Mesenchymal stem cell (in vitro differentiated cells and primary cell): ENCODE measurements around the gene MYO1D.

ENCODE experiments used
- DNase-seq: peaks from one replicate; pipeline ENCODE4 v3.0.0-alpha.2; 2013
- H2AFZ ChIP-seq: one replicate; pipeline ENCODE4 v1.6.1; 2013; ENCODE audit warnings: low read depth, mild to moderate bottlenecking, control low read depth, inconsistent platforms, low read length, moderate library complexity
- H2AK5ac ChIP-seq: 2 replicates; pipeline ENCODE4 v1.6.1; 2013; ENCODE audit warnings: low read length, moderate library complexity, mild to moderate bottlenecking, inconsistent platforms; ENCODE audit not compliant: severe bottlenecking
- H2BK120ac ChIP-seq: one replicate; pipeline ENCODE4 v1.6.1; 2013; ENCODE audit warnings: low read depth, mild to moderate bottlenecking, inconsistent platforms, low read length, moderate library complexity
- H2BK12ac ChIP-seq, 2 experiments: one replicate each; pipeline ENCODE4 v1.6.1; 2013; ENCODE audit warnings: inconsistent platforms in 2 of 2, low read length in 2 of 2, mild to moderate bottlenecking in 2 of 2, moderate library complexity in 2 of 2, control low read depth in 1 of 2
- H2BK15ac ChIP-seq: one replicate; pipeline ENCODE4 v1.6.1; 2013; ENCODE audit warnings: mild to moderate bottlenecking, low read depth, inconsistent platforms; ENCODE audit not compliant: poor library complexity, severe bottlenecking
- H2BK5ac ChIP-seq: 2 replicates; pipeline ENCODE4 v1.6.1; 2013; ENCODE audit warnings: low read depth, mild to moderate bottlenecking, low read length, control low read depth, inconsistent platforms; ENCODE audit not compliant: poor library complexity, severe bottlenecking
- H3K14ac ChIP-seq, 2 experiments: one replicate each; pipeline ENCODE4 v1.6.1; 2013; ENCODE audit warnings: inconsistent platforms in 2 of 2, low read length in 2 of 2, control low read depth in 1 of 2, mild to moderate bottlenecking in 1 of 2, moderate library complexity in 1 of 2
- H3K18ac ChIP-seq, 2 experiments: one replicate each; pipeline ENCODE4 v1.6.1; 2013; ENCODE audit warnings: inconsistent platforms in 2 of 2, low read length in 2 of 2, control low read depth in 1 of 2, low read depth in 1 of 2, mild to moderate bottlenecking in 1 of 2
- H3K23ac ChIP-seq, 2 experiments: one replicate each; pipeline ENCODE4 v1.6.1; 2013; ENCODE audit warnings: inconsistent platforms in 2 of 2, low read length in 2 of 2, mild to moderate bottlenecking in 2 of 2, moderate library complexity in 2 of 2, control low read depth in 1 of 2
- H3K27ac ChIP-seq: 2 replicates; pipeline ENCODE4 v1.5.1; 2013; ENCODE audit warnings: mild to moderate bottlenecking, moderate library complexity, low read length, control low read depth, inconsistent platforms; ENCODE audit not compliant: poor library complexity, severe bottlenecking
- H3K27me3 ChIP-seq, 2 experiments: 2 replicates each; pipeline versions ENCODE4 v1.6.1 to v1.7.0; 2013; ENCODE audit warnings: low read length in 2 of 2, mild to moderate bottlenecking in 2 of 2, moderate library complexity in 2 of 2, control low read depth in 1 of 2, inconsistent platforms in 1 of 2; ENCODE audit not compliant: control insufficient read depth in 1 of 2, insufficient read depth in 1 of 2
- H3K36me3 ChIP-seq, 2 experiments: 2 replicates each; pipeline versions ENCODE4 v1.6.1 to v1.7.0; 2013; ENCODE audit warnings: low read length in 2 of 2, control low read depth in 1 of 2, inconsistent platforms in 1 of 2, low read depth in 1 of 2, mild to moderate bottlenecking in 1 of 2; ENCODE audit not compliant: insufficient read depth in 2 of 2, control insufficient read depth in 1 of 2
- H3K4ac ChIP-seq, 2 experiments: one replicate each; pipeline ENCODE4 v1.6.1; 2013; ENCODE audit warnings: inconsistent platforms in 2 of 2, low read length in 2 of 2, mild to moderate bottlenecking in 2 of 2, moderate library complexity in 2 of 2, control low read depth in 1 of 2, low read depth in 1 of 2
- H3K4me1 ChIP-seq: 2 replicates; pipeline ENCODE4 v1.6.1; 2013; ENCODE audit warnings: low read depth, low read length, control low read depth; ENCODE audit not compliant: control insufficient read depth, insufficient read depth
- H3K4me2 ChIP-seq: 2 replicates; pipeline ENCODE4 v1.6.1; 2013; ENCODE audit warnings: low read length, mild to moderate bottlenecking, inconsistent platforms; ENCODE audit not compliant: poor library complexity, severe bottlenecking
- H3K4me3 ChIP-seq, 2 experiments: 2 replicates each; pipeline versions ENCODE4 v1.5.1 to v1.7.0; 2013; ENCODE audit warnings: low read length in 2 of 2, mild to moderate bottlenecking in 2 of 2, control low read depth in 1 of 2, low read depth in 1 of 2; ENCODE audit not compliant: insufficient read depth in 1 of 2
- H3K79me1 ChIP-seq: replicated peaks from 2 replicates; pipeline ENCODE4 v1.6.1; 2013; ENCODE audit warnings: mild to moderate bottlenecking, control low read depth, low read length, inconsistent platforms; ENCODE audit not compliant: poor library complexity, severe bottlenecking
- H3K9ac ChIP-seq: 2 replicates; pipeline ENCODE4 v1.7.0; 2013; ENCODE audit warnings: mild to moderate bottlenecking, low read length, moderate library complexity
- H3K9me3 ChIP-seq: 2 replicates; pipeline ENCODE4 v1.7.0; 2013; ENCODE audit warnings: mild to moderate bottlenecking, low read length; ENCODE audit not compliant: control insufficient read depth
- H4K8ac ChIP-seq: one replicate; pipeline ENCODE4 v1.6.1; 2013; ENCODE audit warnings: inconsistent platforms, mild to moderate bottlenecking, low read length, moderate library complexity
- H4K91ac ChIP-seq: one replicate; pipeline ENCODE4 v1.6.1; 2013; ENCODE audit warnings: mild to moderate bottlenecking, low read length, inconsistent platforms
- WGBS: methylation state at CpG from one replicate; pipeline ENCODE4 v1.1.7; 2013; ENCODE audit warnings: mixed read lengths; 5-methylcytosine and 5-hydroxymethylcytosine counted together

The MYO1D gene

GRCh38 chr17:32774695-32775084 is 102.2 kb downstream of the MYO1D start:
- Histone ChIP-seq H2AFZ (no peak overlapping the region), H3K4me2 (no peak overlapping the region)

DNA sequence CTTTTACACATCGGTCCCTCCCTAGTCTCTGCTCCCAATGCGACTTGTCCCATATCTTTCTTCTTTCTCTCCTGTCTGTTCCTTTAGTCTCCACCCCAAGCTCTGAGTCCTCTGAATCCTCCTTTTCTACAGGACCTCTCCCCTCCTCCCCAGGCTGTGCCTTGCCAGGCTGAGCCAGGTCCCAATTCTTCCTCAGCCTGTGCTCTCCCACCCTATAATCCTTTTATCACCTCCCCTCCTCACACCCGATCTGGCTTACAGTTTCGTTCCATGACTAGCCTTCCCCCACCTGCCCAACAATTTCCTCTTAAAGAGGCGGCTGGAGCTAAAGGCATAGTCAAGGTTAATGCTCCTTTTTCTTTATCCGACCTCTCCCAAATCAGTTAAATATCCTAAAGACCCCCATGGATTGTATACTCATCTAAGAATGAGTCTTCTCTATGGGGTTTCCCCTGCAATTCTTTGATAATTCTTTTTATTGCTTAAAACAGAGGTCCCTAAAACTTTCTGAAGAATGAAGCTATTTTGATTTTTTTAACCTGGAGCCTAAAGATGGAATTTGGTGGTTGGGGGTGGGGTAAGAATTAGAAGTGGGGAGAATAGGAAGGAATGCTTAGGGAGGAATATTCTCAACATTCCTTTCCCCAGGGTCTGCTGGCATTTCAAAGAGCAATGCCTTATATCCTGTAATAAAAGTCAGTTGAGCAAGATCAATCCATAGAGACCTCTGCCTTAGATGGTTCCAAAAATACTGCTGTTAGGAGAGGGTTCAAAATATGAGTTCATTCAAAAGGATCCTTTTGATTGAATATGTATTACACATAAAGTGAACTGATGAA is 102.8 kb downstream of the MYO1D start:
- Histone ChIP-seq H4K8ac (no peak overlapping the region), H3K36me3 (peaks cover 0 to 40% of the 10 kb centered on the region in 2 experiments), H3K23ac (no peak overlapping the region), H4K91ac (no peak overlapping the region), H3K18ac (no peak overlapping the region), H2BK15ac (no peak overlapping the region), H3K27ac (no peak overlapping the region), H2AK5ac (no peak overlapping the region), H3K4me3 (no peak overlapping the region), H2BK5ac (no peak overlapping the region), H3K4ac (no peak overlapping the region), H3K9me3 (no peaks in the 10 kb centered on the region), H3K79me1 (no peaks in the 10 kb centered on the region), H3K4me2 (no peak overlapping the region), H2AFZ (no peak overlapping the region), H3K9ac (no peak overlapping the region), H3K4me1 (peaks cover 2% of the 10 kb centered on the region), H3K27me3 (no peaks in the 10 kb centered on the region), H2BK120ac (no peak overlapping the region), H2BK12ac (no peak overlapping the region), H3K14ac (no peak overlapping the region)
- 66% methylated on average over 6 of the region's 6 CpGs for WGBS
- DNase-seq = no peak

More at GRCh38 chr17:32774695-32775084, 102.2 kb downstream of the MYO1D start:
- no peak overlapping the region for H3K27ac ChIP-seq
- H3K23ac ChIP-seq = no peak overlapping the region
- no peak overlapping the region for H2BK12ac ChIP-seq
- WGBS = 100% methylated on average over 1 of the region's 2 CpGs
- H2BK120ac ChIP-seq = no peak overlapping the region
- DNase-seq = no peak
- no peak overlapping the region for H2BK15ac ChIP-seq
- no peaks in the 10 kb centered on the region for H3K27me3 ChIP-seq
- no peaks in the 10 kb centered on the region for H3K79me1 ChIP-seq
- no peak overlapping the region for H3K4ac ChIP-seq
- no peak overlapping the region for H4K8ac ChIP-seq
- no peaks in the 10 kb centered on the region for H3K9me3 ChIP-seq
- no peak overlapping the region for H3K9ac ChIP-seq
- H2BK5ac ChIP-seq = no peak overlapping the region
- H3K4me3 ChIP-seq = no peak overlapping the region
- H3K14ac ChIP-seq = no peak overlapping the region
- H3K18ac ChIP-seq = no peak overlapping the region
- H4K91ac ChIP-seq = no peak overlapping the region
- H3K36me3 ChIP-seq = peaks cover 0 to 38% of the 10 kb centered on the region in 2 experiments
- peaks cover 2% of the 10 kb centered on the region for H3K4me1 ChIP-seq
- H2AK5ac ChIP-seq = no peak overlapping the region

GRCh38 chr17:32772453-32773025 is 104.4 kb downstream of the MYO1D start:
- Histone ChIP-seq H2BK12ac (no peak overlapping the region), H3K4me2 (no peak overlapping the region), H2BK15ac (no peak overlapping the region), H2AFZ (no peak overlapping the region), H3K9me3 (no peaks in the 10 kb centered on the region), H2BK120ac (no peak overlapping the region), H3K18ac (no peak overlapping the region), H4K8ac (no peak overlapping the region), H3K9ac (no peak overlapping the region), H3K23ac (no peak overlapping the region), H2BK5ac (no peak overlapping the region), H3K36me3 (peaks cover 0 to 55% of the 10 kb centered on the region in 2 experiments), H3K79me1 (no peaks in the 10 kb centered on the region), H3K27me3 (no peaks in the 10 kb centered on the region), H3K4ac (no peak overlapping the region), H3K4me3 (peak overlapping the region in 1 of 2 experiments; percentile 26), H3K14ac (no peak overlapping the region), H4K91ac (no peak overlapping the region), H2AK5ac (no peak overlapping the region), H3K4me1 (peaks cover 2% of the 10 kb centered on the region), H3K27ac (no peak overlapping the region)
- WGBS = 97% methylated on average over 5 of the region's 9 CpGs
- DNase-seq = no peak

- no peak overlapping the region for H3K23ac ChIP-seq
- no peaks in the 10 kb centered on the region for H3K9me3 ChIP-seq
Observed at GRCh38 chr17:32771396-32771795, 105.5 kb downstream of the MYO1D start.

More at GRCh38 chr17:32771396-32771795, 105.5 kb downstream of the MYO1D start:
- H3K14ac ChIP-seq = no peak overlapping the region
- no peak overlapping the region for H3K4me3 ChIP-seq
- peaks cover 0 to 60% of the 10 kb centered on the region in 2 experiments for H3K36me3 ChIP-seq
- H2AK5ac ChIP-seq = no peak overlapping the region
- H2AFZ ChIP-seq = no peak overlapping the region
- H3K27ac ChIP-seq = no peak overlapping the region
- no peaks in the 10 kb centered on the region for H3K27me3 ChIP-seq
- H2BK15ac ChIP-seq = no peak overlapping the region
- no peak overlapping the region for H2BK5ac ChIP-seq
- H4K8ac ChIP-seq = no peak overlapping the region
- no peak overlapping the region for H3K9ac ChIP-seq
- H3K4ac ChIP-seq = no peak overlapping the region
- no peak for DNase-seq
- WGBS = no CpG with 5 or more reads among the region's 2 CpGs
- H3K79me1 ChIP-seq = no peaks in the 10 kb centered on the region
- no peak overlapping the region for H2BK12ac ChIP-seq
- H3K4me2 ChIP-seq = no peak overlapping the region
- H3K18ac ChIP-seq = no peak overlapping the region
- no peak overlapping the region for H4K91ac ChIP-seq
- no peak overlapping the region for H2BK120ac ChIP-seq
- peaks cover 2% of the 10 kb centered on the region for H3K4me1 ChIP-seq
